ENCODE measurements around the gene PRPS1L1. TPM values are rescaled to one million over a fixed set of nuclear protein-coding genes. Genes with fewer than 3 reads are reported as not detected.

PRPS1L1 gene
- total and polyA plus RNA-seq, 2 of the 8 experiments (the other 6 are each of a cell fraction or from before 2014, with no cell fraction given): not detected

GRCh38 chr7:18063149-18063901, 35.7 kb upstream of the PRPS1L1 start:
- Histone ChIP-seq H3K23ac (ENCODE audit: insufficient read length) (no peak overlapping the region), H3K4me3 (ENCODE audit: extremely low read depth in 1 of 4, insufficient read depth in 2 of 4, low read depth in 3 of 4, low read length in 4 of 4) (no peak overlapping the region), H4K91ac (replicated peaks; ENCODE audit: insufficient read length, low read length) (no peak overlapping the region), H2BK5ac (ENCODE audit: low read depth, low read length) (no peak overlapping the region), H2BK15ac (ENCODE audit: low read length) (no peak overlapping the region), H3K23me2 (ENCODE audit: low read depth, low read length) (no peaks in the 10 kb centered on the region), H3K9ac (replicated peaks in 1 of 4; ENCODE audit: extremely low read depth in 1 of 4, low read depth in 3 of 4, low read length in 3 of 4) (no peak overlapping the region), H2BK20ac (ENCODE audit: low read length) (no peak overlapping the region), H2BK120ac (replicated peaks; ENCODE audit: low read depth, low read length) (no peak overlapping the region), H3K36me3 (ENCODE audit: control insufficient read depth in 2 of 4, insufficient read depth in 4 of 4, low read length in 3 of 4) (no peaks in the 10 kb centered on the region), H2AFZ (ENCODE audit: low read length) (no peak overlapping the region), H3K9me3 (ENCODE audit: insufficient read depth in 2 of 2, low read depth in 1 of 2, low read length in 1 of 2) (no peaks in the 10 kb centered on the region), H2AK5ac (ENCODE audit: low read depth, low read length) (no peak overlapping the region), H4K20me1 (replicated peaks in 1 of 2; ENCODE audit: control insufficient read depth in 1 of 2, insufficient read depth in 2 of 2, low read length in 2 of 2) (no peaks in the 10 kb centered on the region), H3K14ac (ENCODE audit: insufficient read length) (no peak overlapping the region), H4K5ac (ENCODE audit: insufficient read length, low read depth, low read length) (no peak overlapping the region), H2BK12ac (ENCODE audit: low read depth, low read length) (no peak overlapping the region), H3K27ac (ENCODE audit: low read depth, low read length) (no peak overlapping the region), H3K18ac (ENCODE audit: extremely low read depth, low read length) (no peak overlapping the region), H3K79me2 (ENCODE audit: control insufficient read depth in 1 of 2, insufficient read depth in 2 of 2, low read length in 2 of 2) (no peaks in the 10 kb centered on the region), H3K4me1 (replicated peaks in 1 of 4; ENCODE audit: control insufficient read depth in 3 of 4, insufficient read depth in 4 of 4, low read length in 3 of 4) (peaks cover 0 to 2% (median 0%) of the 10 kb centered on the region in 4 experiments; a peak in 1 of 7 replicates), H3K79me1 (ENCODE audit: low read depth, low read length) (no peaks in the 10 kb centered on the region), H3K27me3 (replicated peaks in 1 of 4; ENCODE audit: control insufficient read depth in 3 of 4, extremely low read depth in 1 of 4, insufficient read depth in 3 of 4, low read length in 3 of 4) (peaks cover 0 to under 1% (median 0%) of the 10 kb centered on the region in 4 experiments; a peak in 1 of 7 replicates), H3K4ac (replicated peaks; ENCODE audit: insufficient read length, low read depth, low read length) (no peak overlapping the region), H3K4me2 (ENCODE audit: insufficient read depth in 1 of 2, low read depth in 2 of 2, low read length in 2 of 2) (no peak overlapping the region), H3K56ac (replicated peaks; ENCODE audit: insufficient read length, low read depth, low read length) (no peak overlapping the region), H4K8ac (ENCODE audit: extremely low read depth, insufficient read depth, low read length) (no peak overlapping the region)
- WGBS, 2 experiments (ENCODE audit: extremely low coverage in 1 of 2, insufficient coverage in 1 of 2, insufficient read length in 1 of 2, insufficient replicate concordance in 2 of 2, low coverage in 1 of 2, low lambda C conversion rate in 2 of 2, missing lambda C conversion rate in 1 of 2): 82% methylated on average over 5 of the region's 5 CpGs; no CpG with 5 or more reads in 1 of the 2 experiments
- ChIA-PET POLR2A (ENCODE audit: partially characterized antibody) (no interaction called here), CTCF (ENCODE audit: partially characterized antibody) (interaction anchor here (0.6 to 3.1 kb wide), 46 partner anchors 7 to 1185 kb away, joined by 3 to 28 read pairs (median 4); no protein-coding TSS in a partner anchor)
- DNase-seq (ENCODE audit: low read depth in 1 of 2, low spot score in 2 of 2) (no peak), FAIRE-seq (no peak)
- TF ChIP-seq JUND (IDR thresholded peaks at IDR 0.05; ENCODE audit: low read length): no peak
- TF ChIP-seq CHD2 (IDR thresholded peaks at IDR 0.05; ENCODE audit: low read length): no peak
- TF ChIP-seq BRCA1 (IDR thresholded peaks at IDR 0.05; ENCODE audit: low read depth, low read length): no peak
- no peak for TF ChIP-seq TEAD4 (IDR thresholded peaks at IDR 0.05; ENCODE audit: low read depth, low read length)
- no peak for TF ChIP-seq RFX5 (IDR thresholded peaks at IDR 0.05; ENCODE audit: borderline replicate concordance, low read depth, low read length)
- no peak for TF ChIP-seq RBBP5 (IDR thresholded peaks at IDR 0.05; ENCODE audit: borderline replicate concordance, low read depth, low read length)
- TF ChIP-seq CTBP2 (IDR thresholded peaks at IDR 0.05; ENCODE audit: borderline replicate concordance, insufficient read depth, insufficient read length, low read length): no peak
- TF ChIP-seq SP2 (IDR thresholded peaks at IDR 0.05; ENCODE audit: low read length): no peak
- no peak for TF ChIP-seq MAX (IDR thresholded peaks at IDR 0.05)
- no peak for TF ChIP-seq HDAC6 (IDR thresholded peaks at IDR 0.05; ENCODE audit: low read depth, low read length)
- TF ChIP-seq TBP (IDR thresholded peaks at IDR 0.05; ENCODE audit: low read depth, low read length): no peak
- no peak for TF ChIP-seq NANOG (IDR thresholded peaks at IDR 0.05; ENCODE audit: insufficient read depth, low read depth, low read length, poor library complexity, severe bottlenecking)
- TF ChIP-seq KDM5A (IDR thresholded peaks at IDR 0.05; ENCODE audit: low read length): no peak
